ENCODE measurements around the gene CHP1.

The CHP1 gene

DNA sequence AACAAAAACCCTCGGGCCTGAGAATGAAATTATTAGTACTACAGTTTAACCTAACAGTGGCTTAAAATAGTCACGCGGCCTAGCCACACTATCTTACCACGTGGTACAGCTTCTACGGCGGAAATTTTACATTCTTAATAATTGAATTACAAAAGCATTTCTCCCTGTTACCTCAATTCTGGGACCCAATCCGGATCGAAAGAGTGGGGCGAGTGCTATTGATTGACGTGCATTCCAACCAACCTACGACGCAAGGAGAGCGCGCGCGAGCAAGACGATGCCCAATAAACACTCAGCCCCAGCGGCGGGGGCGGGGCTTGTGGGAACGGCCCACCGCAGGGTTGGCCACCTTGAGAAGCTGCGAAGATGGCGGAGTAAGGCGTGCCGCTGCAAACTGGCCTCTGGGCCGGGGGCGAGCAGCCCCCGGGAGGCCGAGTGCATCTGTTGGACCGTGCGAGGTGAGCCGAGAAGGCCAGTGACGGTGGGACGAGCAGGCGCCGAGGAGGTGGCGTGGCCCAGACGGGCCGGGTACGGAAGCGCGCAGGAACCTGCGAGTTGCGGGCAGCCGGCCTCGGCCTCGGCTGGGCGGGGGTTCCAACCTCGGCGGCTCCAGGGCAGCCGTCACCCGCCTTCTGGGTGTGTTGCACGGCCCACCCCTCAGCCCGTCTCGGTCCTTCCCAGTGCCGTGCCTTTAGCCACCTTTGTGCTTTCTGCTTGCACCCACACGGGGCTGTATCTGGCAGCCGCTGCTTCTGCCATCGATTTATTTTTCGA lies 52.8 kb downstream of the CHP1 start (continued):
- TF ChIP-seq, protein P1, sequence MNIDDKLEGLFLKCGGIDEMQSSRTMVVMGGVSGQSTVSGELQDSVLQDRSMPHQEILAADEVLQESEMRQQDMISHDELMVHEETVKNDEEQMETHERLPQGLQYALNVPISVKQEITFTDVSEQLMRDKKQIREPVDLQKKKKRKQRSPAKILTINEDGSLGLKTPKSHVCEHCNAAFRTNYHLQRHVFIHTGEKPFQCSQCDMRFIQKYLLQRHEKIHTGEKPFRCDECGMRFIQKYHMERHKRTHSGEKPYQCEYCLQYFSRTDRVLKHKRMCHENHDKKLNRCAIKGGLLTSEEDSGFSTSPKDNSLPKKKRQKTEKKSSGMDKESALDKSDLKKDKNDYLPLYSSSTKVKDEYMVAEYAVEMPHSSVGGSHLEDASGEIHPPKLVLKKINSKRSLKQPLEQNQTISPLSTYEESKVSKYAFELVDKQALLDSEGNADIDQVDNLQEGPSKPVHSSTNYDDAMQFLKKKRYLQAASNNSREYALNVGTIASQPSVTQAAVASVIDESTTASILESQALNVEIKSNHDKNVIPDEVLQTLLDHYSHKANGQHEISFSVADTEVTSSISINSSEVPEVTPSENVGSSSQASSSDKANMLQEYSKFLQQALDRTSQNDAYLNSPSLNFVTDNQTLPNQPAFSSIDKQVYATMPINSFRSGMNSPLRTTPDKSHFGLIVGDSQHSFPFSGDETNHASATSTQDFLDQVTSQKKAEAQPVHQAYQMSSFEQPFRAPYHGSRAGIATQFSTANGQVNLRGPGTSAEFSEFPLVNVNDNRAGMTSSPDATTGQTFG (tag by site-specific recombination; IDR thresholded peaks at IDR 0.05; ENCODE audit: borderline replicate concordance), result no peak
- TF ChIP-seq ZNF777 (tag by site-specific recombination; IDR thresholded peaks at IDR 0.05; ENCODE audit: borderline replicate concordance), result no peak
- TF ChIP-seq ZNF214 (tag by site-specific recombination; IDR thresholded peaks at IDR 0.05; ENCODE audit: borderline replicate concordance), result no peak
- TF ChIP-seq ZNF510 (tag by site-specific recombination; IDR thresholded peaks at IDR 0.05; ENCODE audit: insufficient replicate concordance), result no peak
- no peak for TF ChIP-seq ZNF341 (tag by site-specific recombination; IDR thresholded peaks at IDR 0.05; ENCODE audit: low read depth)
- peak; percentile 66 for TF ChIP-seq GLIS2 (tag by site-specific recombination; IDR thresholded peaks at IDR 0.05)
- TF ChIP-seq ZNF677 (tag by site-specific recombination; IDR thresholded peaks at IDR 0.05), result no peak
- TF ChIP-seq OSR2 (tag by site-specific recombination; IDR thresholded peaks at IDR 0.05), result no peak
- TF ChIP-seq ZNF394 (tag by site-specific recombination; IDR thresholded peaks at IDR 0.05; ENCODE audit: borderline replicate concordance), result 0 out of 2 replicates have a peak, but pooled peaks have one; percentile 12
- TF ChIP-seq ZNF555 (tag by site-specific recombination; conservative IDR thresholded peaks at IDR 0.05), result no peak
- TF ChIP-seq, protein P2, sequence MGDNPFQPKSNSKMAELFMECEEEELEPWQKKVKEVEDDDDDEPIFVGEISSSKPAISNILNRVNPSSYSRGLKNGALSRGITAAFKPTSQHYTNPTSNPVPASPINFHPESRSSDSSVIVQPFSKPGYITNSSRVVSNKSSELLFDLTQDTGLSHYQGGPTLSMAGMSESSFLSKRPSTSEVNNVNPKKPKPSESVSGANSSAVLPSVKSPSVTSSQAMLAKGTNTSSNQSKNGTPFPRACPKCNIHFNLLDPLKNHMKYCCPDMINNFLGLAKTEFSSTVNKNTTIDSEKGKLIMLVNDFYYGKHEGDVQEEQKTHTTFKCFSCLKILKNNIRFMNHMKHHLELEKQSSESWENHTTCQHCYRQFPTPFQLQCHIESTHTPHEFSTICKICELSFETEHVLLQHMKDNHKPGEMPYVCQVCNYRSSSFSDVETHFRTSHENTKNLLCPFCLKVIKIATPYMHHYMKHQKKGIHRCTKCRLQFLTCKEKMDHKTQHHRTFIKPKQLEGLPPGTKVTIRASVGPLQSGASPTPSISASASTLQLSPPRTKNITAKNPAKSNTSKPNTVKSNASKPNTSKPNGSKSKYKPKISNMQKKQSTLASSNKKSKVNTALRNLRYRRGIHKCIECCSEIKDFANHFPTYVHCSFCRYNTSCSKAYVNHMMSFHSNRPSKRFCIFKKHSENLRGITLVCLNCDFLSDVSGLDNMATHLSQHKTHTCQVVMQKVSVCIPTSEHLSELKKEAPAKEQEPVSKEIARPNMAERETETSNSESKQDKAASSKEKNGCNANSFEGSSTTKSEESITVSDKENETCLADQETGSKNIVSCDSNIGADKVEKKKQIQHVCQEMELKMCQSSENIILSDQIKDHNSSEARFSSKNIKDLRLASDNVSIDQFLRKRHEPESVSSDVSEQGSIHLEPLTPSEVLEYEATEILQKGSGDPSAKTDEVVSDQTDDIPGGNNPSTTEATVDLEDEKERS (tag by site-specific recombination; IDR thresholded peaks at IDR 0.05), result no peak
- TF ChIP-seq HOXC10 (CRISPR knock-in tag; IDR thresholded peaks at IDR 0.05), result no peak
- TF ChIP-seq, protein P3, sequence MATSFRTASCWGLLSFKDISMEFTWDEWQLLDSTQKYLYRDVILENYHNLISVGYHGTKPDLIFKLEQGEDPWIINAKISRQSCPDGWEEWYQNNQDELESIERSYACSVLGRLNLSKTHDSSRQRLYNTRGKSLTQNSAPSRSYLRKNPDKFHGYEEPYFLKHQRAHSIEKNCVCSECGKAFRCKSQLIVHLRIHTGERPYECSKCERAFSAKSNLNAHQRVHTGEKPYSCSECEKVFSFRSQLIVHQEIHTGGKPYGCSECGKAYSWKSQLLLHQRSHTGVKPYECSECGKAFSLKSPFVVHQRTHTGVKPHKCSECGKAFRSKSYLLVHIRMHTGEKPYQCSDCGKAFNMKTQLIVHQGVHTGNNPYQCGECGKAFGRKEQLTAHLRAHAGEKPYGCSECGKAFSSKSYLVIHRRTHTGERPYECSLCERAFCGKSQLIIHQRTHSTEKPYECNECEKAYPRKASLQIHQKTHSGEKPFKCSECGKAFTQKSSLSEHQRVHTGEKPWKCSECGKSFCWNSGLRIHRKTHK (tag by site-specific recombination; IDR thresholded peaks at IDR 0.05), result no peak
- TF ChIP-seq, protein P4, sequence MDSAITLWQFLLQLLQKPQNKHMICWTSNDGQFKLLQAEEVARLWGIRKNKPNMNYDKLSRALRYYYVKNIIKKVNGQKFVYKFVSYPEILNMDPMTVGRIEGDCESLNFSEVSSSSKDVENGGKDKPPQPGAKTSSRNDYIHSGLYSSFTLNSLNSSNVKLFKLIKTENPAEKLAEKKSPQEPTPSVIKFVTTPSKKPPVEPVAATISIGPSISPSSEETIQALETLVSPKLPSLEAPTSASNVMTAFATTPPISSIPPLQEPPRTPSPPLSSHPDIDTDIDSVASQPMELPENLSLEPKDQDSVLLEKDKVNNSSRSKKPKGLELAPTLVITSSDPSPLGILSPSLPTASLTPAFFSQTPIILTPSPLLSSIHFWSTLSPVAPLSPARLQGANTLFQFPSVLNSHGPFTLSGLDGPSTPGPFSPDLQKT (IDR thresholded peaks at IDR 0.05; ENCODE audit: borderline replicate concordance, low read depth, low read length), result no peak
- TF ChIP-seq ZNF140 (tag by site-specific recombination; IDR thresholded peaks at IDR 0.05), result no peak
- TF ChIP-seq, protein P5, sequence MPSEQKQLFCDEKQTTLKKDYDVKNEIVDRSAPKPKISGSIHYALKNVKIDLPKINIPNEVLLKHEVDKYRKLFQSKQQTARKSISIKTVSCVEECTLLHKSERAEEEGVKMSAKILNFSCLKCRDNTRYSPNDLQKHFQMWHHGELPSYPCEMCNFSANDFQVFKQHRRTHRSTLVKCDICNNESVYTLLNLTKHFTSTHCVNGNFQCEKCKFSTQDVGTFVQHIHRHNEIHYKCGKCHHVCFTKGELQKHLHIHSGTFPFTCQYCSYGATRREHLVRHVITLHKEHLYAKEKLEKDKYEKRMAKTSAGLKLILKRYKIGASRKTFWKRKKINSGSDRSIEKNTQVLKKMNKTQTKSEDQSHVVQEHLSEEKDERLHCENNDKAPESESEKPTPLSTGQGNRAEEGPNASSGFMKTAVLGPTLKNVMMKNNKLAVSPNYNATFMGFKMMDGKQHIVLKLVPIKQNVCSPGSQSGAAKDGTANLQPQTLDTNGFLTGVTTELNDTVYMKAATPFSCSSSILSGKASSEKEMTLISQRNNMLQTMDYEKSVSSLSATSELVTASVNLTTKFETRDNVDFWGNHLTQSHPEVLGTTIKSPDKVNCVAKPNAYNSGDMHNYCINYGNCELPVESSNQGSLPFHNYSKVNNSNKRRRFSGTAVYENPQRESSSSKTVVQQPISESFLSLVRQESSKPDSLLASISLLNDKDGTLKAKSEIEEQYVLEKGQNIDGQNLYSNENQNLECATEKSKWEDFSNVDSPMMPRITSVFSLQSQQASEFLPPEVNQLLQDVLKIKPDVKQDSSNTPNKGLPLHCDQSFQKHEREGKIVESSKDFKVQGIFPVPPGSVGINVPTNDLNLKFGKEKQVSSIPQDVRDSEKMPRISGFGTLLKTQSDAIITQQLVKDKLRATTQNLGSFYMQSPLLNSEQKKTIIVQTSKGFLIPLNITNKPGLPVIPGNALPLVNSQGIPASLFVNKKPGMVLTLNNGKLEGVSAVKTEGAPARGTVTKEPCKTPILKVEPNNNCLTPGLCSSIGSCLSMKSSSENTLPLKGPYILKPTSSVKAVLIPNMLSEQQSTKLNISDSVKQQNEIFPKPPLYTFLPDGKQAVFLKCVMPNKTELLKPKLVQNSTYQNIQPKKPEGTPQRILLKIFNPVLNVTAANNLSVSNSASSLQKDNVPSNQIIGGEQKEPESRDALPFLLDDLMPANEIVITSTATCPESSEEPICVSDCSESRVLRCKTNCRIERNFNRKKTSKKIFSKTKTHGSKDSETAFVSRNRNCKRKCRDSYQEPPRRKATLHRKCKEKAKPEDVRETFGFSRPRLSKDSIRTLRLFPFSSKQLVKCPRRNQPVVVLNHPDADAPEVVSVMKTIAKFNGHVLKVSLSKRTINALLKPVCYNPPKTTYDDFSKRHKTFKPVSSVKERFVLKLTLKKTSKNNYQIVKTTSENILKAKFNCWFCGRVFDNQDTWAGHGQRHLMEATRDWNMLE (tag by site-specific recombination; conservative IDR thresholded peaks at IDR 0.05; ENCODE audit: low read depth), result no peak
- no peak for TF ChIP-seq FEZF1 (tag by site-specific recombination; IDR thresholded peaks at IDR 0.05)
- no peak for TF ChIP-seq MEIS1 (CRISPR knock-in tag; IDR thresholded peaks at IDR 0.05; ENCODE audit: borderline replicate concordance)
- TF ChIP-seq, protein P6, sequence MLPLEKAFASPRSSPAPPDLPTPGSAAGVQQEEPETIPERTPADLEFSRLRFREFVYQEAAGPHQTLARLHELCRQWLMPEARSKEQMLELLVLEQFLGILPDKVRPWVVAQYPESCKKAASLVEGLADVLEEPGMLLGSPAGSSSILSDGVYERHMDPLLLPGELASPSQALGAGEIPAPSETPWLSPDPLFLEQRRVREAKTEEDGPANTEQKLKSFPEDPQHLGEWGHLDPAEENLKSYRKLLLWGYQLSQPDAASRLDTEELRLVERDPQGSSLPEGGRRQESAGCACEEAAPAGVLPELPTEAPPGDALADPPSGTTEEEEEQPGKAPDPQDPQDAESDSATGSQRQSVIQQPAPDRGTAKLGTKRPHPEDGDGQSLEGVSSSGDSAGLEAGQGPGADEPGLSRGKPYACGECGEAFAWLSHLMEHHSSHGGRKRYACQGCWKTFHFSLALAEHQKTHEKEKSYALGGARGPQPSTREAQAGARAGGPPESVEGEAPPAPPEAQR (tag by site-specific recombination; IDR thresholded peaks at IDR 0.05), result no peak
- TF ChIP-seq ZNF202 (tag by site-specific recombination; IDR thresholded peaks at IDR 0.05; ENCODE audit: borderline replicate concordance), result no peak
- TF ChIP-seq ZNF221 (tag by site-specific recombination; IDR thresholded peaks at IDR 0.05; ENCODE audit: borderline replicate concordance), result no peak
- TF ChIP-seq ZNF544 (tag by site-specific recombination; IDR thresholded peaks at IDR 0.05), result no peak
